Fibroblast of skin of abdomen (primary cell): ENCODE measurements around the gene RNU4-1.

Experiments
- DNase-seq: peaks from one replicate; pipeline ENCODE4 v3.0.0-alpha.2; 2013

The RNU4-1 gene

DNA sequence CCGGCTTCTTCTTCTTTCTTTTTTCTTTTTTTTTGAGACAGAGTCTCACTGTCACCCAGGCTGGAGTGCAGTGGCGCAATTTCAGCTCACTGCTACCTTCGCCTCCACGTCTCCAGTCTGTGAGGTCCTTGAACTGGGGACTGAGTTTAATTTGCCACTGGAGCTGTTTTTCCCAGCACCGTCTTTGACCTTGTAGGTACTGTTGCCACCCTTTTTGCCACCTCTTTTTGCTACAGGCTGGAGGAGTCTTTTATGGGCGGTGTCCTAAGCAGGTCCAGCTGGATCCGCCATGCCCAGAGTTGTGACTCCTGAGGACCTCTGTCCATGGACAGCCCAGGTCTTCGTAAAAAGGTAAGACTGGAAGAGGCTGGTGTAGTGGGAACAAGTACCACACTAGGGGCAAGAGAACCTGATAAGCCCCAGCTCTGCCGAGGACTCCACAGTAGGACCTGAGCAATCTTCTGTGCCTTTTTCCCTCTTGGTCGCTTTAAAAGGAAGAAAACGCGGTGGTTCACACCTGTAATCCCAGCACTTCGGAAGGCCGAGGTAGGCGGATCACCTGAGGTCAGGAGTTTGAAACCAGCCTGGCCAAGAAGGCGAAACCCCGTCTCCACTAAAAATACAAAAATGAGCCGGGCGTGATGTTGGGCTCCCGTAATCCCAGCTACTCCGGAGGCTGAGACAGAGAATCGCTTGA lies 2.3 kb downstream of the RNU4-1 start:
- no peak for DNase-seq

DNA sequence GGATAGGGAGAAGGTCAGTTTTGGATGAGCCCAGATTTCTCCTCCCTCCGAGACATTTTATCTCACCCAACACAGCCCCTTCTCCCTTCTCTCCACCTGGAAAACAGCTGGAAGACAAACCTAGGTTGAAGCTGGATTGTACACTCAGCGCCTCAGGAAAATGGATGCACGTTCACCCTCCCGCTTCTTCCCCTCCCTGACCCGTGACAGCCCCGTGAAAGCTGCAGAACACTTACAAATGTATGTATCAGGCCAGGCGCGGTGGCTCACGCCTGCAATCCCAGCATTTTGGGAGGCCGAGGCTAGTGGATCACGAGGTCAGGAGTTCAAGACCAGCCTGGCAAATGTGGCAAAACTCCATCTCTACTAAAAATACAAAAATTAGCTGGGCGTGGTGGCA lies 5.5 kb downstream of the RNU4-1 start:
- no peak for DNase-seq

DNA sequence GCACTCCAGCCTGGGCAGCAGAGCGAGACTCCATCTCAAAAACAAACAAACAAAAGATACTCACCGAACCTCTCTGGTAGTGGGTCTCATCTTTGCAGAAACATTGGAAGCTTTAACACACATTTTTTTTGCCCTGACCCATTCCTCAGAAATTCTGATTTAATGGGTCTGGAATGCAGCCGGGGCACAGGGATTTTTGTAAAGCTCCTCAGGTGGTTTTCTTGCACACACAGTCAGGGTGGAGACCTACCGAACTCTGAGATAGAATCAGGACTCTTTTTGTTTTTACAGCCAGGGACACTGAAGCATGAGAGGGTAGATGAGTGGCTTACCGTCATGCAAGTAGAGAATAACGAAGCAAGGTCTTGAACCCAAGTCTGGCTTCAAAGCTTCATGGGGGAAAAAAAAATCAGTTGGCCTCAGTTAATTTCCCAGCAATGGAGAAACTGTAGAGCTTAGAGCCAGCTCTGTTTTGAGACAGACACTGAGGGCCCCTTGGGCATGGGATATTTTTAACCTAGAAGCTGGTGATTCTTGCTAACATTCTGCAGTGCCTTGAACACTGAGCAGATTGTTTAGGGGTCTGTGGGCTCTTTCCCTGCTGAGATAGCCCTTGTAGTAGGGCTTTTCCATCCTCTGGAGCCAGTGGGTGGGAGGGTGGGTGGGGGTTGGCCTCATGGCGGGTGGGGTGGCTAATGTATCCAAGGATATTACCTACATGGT lies 6.1 kb downstream of the RNU4-1 start:
- DNase-seq = no peak

DNA sequence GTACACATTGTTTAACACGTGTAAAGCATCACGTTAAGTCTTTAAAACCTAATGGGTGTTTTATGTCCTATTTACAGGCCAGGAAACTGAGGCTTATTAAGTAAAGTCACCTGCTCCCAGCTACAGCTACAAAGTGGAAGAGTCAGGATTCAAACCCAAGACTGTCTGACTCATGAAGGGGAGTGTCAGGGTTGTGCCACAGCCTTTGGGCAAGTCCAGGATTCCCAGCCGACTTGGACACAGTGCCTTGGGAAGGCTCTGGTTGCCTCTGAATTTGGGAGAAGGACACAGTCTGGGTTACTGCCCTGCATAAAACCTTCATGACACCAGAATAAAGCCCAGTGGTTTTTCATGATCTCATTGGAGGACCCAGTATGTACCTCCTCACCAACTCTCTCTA lies 8.7 kb downstream of the RNU4-1 start:
- no peak for DNase-seq

DNA sequence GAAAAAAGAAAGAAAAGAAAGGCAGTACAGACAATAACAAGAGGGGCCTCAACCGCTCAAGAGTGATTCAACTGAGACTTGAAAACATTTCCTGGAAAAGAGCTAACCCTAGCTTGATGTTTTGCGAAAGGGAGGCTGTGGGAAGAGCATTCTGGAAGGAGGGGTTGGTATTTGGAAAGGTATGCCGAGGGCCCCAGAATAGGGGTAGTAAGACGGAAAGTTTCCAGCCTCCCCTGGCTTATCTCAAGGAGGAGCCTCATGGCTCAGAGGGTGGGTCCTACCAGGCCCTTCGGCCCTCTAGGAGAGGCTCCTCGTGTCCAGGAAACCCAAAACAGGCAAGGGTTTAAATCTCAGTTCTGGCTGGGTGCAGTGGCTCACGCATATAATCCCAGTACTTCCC lies 9.7 kb downstream of the RNU4-1 start:
- peak; percentile 31 for DNase-seq

DNA sequence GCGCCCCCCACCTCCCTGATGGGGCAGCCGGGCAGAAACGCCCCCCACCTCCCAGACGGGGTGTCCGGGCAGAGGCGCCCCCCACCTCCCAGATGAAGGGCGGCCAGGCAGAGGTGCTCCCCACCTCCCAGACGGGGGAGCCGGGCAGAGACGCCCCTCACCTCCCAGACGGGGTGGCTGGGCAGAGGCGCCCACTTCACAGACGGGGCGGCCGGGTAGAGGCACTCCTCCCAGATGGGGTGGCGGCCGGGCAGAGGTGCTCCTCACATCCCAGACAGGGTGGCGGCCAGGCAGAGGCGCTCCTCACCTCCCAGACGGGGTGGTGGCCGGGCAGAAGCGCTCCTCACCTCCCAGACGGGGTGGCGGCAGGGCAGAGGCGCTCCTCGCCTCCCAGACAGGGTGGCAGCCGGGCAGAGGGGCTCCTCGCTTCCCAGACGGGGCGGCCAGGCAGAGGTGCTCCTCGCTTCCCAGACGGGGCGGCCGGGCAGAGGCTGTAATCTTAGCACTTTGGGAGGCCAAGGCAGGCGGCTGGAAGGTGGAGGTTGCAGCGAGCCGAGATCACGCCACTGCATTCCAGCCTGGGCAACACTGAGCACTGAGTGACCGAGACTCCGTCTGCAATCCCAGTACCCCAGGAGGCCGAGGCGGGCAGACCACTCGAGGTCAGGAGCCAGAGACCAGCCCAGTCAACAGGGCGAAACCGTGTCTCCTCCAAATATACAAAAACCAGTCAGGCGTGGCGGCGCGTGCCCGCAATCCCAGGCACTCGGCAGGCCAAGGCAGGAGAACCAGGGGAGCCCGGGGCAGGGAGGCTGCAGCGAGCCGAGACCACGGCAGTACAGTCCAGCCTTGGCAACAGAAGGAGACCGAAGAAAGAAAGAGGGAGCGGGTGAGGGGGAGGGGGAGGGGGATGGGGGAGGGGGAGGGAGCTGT lies 14.6 kb downstream of the RNU4-1 start:
- DNase-seq = no peak

DNA sequence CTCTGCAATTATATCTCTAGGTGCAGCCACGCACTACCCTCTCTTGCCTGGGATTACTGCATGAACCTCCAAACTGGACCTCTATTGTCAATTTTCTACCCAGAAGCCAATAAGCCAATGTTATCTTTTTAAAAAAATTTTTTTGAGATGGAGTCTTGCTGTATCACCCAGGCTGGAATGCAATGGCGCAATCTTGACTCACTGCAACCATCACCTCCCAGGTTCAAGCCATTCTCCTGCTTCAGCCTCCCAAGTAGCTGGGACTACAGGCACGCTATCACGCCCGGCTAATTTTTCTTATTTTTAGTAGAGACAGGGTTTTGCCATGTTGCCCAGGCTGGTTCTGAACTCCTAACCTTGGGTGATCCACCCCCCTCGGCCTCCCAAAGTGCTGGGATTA lies 16.3 kb downstream of the RNU4-1 start:
- peak; percentile 60 for DNase-seq

DNA sequence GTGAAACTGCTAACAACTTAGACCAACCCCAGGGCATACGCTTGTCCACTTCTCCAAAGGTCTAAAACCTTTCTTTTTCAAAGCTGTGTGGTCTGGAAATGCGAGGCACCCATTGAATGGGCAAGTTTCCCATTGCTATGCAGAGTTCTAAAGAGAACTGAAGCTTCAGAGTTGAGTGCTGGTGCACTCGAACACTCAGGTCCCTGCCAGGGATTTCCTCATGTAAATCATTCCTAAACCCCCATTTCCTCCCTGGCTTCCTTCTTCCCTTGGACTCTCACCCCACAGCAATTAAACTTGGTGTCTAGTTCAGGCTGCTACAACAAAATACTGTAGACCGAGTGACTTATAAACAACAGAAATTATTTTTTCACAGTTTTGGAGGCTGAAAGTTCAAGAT lies 25.3 kb downstream of the RNU4-1 start:
- no peak for DNase-seq

DNA sequence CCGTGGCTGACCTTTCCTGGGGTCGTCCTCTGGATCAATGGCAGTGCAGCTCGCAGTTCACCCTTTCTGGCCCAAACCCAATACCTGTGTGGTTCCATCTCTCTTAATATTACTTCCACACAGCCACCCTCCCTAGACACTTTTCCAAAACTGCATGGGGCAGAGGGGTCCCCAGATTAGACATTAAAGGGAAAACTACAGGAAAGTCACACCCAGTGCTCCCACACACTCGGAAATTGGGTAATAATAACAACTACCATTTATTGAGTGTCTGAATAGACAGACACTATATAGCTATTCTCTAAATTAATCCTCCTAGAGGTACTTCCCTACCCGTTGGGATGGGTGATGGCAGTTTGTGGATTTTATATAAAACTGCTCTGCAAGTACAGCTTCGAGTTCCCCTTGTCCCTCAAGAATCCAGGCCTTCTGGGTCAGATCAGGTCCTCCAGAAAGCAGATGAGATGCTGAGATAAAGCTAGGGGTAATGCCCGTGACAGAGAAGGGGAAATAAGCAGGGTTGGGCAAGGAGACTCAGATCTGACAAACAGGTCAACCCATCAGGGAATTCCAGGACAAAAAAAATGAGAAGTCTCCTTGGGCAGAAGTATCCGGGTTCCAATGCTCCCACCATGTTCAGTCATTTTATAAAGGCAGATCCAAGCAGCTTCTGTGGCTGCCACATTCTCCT lies 26.7 kb downstream of the RNU4-1 start:
- DNase-seq = no peak

DNA sequence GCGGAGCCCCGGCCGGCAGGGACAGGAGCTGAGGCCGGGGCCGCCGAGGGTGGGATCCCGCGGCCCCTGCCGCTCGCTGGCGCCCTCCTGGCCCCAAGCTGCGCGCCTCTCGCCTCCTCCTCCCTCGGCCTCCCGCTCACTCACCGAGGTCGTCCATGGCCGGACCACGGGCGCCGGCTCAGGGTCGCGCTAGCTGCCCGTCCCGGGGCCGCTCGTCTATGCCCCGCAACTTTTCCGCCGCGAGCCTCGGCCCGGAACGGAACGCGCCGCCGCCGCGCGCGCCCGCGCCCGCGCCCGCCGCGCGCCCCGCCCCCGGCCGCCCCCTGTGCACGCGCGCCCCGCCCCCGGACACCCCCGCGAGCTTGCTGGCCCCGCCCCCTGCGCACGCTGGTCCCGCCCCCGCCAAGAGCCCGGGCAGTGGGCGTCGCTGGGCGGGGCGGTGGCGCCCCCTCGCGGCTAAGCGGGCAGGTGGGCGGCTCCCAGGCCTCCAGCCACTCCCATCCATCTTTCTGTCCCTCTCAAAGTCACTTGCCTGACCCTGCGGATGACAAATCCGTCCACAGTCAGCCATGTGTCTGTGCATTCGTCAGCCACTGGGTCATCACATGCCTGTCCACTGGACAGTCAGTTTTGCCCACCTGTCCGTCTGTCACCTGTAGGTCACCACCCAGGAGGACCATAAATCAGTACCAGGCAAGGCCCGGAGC lies 27.4 kb downstream of the RNU4-1 start, which contains the start of gene PXN:
TSS of gene PXN (minus strand) at position 258 of the 707 bp plus-strand sequence. CDS start at position 157, 101 bp downstream.
- peak; percentile 80 for DNase-seq

DNA sequence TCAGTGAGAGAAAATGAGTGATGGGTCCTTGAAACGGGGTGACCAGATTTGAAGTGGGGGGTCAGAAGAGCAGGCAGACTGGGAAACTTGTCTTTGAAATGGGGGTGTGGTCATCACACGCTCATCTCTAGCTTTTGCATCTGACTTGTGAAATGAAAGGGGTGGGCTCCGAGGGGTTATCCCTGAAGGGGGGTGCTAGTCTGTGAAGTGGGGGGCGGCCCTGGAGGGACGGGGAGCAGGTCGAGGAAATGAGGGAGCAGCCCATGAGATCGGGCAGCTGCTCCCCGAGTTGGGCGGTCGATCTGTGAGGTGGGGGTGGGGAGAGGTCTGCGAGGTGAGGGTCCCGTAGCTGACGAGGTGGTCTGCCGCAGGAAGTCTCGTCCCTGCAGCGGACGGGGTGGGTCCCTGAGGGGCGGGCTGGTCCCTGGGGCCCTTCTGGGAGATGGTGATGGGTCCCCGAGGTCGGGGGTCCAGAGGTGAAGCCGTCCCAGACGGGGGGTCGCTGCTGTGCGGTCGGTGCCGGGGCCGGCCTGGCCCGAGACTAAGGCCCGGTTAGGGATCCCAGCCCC lies 28.0 kb downstream of the RNU4-1 start:
- DNase-seq = no peak

DNA sequence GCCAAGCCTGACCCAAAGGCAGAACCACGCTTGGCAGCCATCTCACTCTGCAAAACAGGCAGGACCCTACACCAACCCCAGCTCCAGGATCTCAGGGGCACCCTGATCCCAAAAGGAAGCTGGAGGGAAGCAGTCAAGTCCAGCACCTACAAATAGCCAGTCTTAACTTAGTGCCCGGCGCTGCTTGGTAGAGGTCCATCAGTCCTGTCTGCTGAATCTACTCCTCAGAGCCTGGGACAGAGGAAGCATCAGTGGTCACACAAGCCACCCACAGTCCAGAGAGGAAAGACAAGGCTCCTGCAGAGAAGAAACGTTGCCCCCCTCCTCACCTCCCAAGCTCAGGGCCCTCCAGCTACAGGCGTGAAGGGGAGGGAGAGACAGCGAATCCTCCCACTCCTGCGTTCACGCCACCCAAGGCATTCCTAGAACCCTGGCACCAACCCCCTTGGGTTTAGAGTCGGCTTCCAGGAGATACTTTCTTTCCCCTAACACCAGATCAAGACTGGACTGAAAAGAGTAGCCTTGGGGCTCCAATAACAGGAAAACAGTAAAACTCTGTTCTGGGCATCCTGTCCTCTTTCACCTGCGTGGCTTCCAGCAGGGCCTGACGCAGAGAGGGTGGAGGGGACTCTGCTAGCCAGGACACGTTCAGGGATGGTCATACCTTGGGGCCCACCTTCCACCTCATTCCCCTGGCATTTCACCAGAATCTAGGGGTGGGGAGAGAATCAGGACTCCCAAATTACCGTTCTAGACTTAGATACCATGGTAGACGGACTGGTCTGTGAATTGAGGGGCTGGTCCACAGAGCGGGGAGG lies 28.7 kb downstream of the RNU4-1 start:
- no peak for DNase-seq

DNA sequence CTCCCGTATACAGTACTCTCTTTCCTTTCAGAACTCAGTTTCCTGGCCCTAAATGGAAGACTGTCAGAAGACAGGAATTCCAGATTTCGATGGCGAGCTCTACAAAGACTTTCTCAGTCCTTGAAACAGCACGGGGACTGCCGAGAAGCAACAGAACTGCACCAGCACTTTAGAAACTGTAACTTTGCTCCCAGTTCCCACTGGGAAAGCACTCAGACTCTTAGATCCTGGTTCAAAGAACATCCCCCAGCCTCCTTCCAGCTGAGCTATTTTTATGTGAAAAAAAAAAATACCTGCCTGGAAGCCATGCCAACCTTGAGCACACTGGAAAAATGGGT lies 29.3 kb downstream of the RNU4-1 start:
- no peak for DNase-seq

DNA sequence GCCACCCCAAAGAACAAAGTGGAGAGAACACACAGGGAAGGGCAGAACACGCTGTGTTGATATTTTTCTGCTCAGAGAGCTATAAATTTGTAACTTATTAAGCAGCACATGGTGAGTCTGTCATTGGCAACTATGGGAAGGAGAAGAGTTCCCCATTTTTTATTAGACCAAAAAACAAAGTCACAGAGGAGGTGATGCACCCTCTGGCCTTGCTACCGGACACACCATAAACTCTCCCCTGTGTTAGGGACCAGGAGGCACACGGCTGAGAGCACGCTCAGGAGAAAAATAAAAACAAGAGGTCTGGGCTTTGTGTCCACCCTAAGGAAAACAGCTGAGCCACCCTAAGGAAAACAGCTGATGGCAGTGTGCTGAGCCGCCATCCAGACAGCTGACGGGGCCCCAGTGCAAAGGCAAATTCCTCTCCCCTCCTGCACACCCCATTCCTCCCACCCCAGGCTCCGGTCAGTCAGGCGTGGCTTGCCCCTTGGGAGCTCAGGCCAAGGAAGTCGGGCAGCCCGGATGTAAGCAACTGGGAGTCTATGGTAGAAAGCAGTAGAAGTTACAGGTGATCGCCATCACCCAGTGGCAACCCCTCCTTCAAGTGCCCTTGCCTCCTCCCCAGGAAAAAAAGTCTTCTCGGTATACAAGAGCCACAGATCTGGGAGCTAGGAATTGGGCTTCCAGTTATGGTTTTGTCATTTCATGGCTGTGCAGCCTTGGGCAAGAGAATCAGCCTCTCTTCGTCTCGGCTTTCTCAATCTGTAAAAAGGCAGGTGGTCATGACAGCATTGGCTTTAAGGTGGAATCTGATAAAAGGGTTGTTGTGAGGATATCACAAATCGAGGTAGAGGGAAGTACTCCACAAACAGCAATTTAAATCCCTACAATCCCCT lies 29.9 kb downstream of the RNU4-1 start:
- no peak for DNase-seq

DNA sequence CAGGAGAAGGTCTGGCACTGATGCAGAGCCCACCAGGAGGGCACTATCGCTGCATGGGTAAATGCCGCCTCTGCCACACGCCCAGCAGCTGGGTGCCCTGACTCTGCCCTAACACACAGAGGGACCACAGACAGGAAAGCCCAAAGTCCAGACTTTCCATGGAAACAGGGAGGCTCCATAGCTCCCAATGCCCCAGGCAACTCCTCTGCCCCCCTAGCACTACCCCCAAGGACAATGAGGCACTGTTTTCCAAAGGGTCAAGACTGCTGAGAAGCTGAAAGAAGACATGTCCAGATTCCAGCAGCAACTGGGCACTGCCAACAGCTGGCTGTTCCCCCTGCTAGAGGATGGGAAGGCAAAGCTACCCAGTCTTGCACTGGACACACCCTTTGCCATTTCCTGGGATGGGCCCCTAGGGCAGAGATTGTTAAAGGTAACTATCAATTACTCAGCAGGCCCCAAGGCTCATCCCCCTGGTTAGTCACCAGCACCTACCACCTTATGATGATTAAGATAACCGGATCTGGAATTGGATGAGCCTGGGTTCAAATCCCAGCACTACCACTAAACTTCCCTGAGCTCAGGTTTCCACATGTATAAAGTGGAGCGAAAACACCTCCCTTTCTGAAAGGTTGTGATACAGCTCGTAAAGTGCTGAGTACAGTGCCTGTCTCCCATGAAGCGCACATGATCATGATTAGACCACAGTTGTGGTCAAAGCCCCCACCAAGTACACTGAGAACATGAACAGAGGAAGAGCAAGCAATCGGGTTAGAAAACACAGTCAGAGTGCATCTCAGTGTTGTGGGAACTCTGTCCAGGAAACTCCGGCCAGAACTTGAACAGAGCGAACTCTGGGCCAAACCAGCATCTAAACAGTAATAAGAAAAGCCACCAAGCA lies 30.8 kb downstream of the RNU4-1 start:
- DNase-seq = no peak

DNA sequence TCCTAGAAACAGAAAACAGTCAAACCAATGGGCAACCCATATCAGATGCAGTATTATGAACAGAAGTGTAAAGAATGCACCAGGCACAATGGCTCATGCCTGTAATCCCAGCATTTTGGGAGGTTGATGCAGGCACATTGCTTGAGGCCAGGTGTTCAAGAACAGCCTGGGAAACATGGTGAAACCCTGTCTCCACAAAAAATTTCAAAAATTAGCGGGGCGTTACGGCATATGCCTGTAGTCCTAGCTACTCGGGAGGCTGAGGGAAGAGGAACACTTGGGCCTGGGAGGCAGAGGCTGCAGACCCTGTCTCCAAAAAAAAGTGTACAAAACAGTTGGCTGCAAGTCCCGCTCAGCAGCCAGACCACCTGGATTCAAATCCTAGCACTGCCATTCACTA lies 32.4 kb downstream of the RNU4-1 start:
- no peak for DNase-seq

DNA sequence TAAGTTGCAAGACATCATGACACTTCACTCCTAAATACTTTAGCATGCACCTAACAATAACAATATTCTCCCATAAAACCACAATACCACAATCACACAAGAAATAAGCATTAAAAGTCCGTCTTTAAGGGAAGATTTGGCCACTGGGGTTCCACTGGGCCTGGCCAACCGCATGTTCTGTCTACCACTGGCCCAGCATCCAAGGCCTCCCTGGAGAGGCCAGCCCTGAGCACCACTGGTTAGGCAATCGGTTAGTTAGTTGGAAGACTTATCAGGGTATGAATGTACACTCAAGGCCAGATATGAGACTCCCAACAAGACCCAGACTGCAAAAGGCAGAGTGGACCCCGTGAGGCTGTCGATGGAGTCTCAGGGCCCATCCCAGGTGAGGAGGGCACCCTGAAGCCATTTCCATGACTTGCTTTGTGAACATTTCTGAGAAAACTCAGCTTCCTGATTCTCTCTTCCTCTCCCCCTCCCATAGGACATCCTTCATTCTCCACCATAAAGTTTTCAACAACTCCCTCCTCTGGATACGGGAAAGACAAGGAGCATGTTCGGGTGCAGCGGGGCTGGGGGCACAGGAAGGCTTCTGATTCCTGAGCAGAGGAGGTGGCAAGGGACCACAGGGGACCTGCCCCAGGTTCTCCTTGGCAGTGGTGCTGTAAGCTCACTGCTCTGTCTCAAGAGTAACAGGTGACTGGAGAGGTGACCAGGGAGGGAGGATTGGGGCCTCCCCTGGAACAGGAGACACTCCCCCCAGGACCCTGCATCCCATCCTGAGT lies 33.4 kb downstream of the RNU4-1 start:
- peak; percentile 31 for DNase-seq
